Skeletal muscle satellite cell (primary cell): Measurements from ENCODE around the gene FHIT.

Experiments used
- H3K27me3 ChIP-seq: 2 replicates; pipeline ENCODE4 v1.7.0; 2013; ENCODE audit warnings: low read length; ENCODE audit not compliant: control insufficient read depth, insufficient read depth
- H3K36me3 ChIP-seq: 2 replicates; pipeline ENCODE4 v1.7.0; 2013; ENCODE audit warnings: mild to moderate bottlenecking, control low read depth, low read length; ENCODE audit not compliant: insufficient read depth
- H3K4me1 ChIP-seq: 2 replicates; pipeline ENCODE4 v1.7.0; 2013; ENCODE audit warnings: low read length; ENCODE audit not compliant: control insufficient read depth, insufficient read depth
- H3K4me2 ChIP-seq: 2 replicates; pipeline ENCODE4 v1.7.0; 2013; ENCODE audit warnings: mild to moderate bottlenecking, low read length
- H3K4me3 ChIP-seq: 2 replicates; pipeline ENCODE4 v1.7.0; 2013; ENCODE audit warnings: low read length
- H3K9ac ChIP-seq: 2 replicates; pipeline ENCODE4 v1.7.0; 2013; ENCODE audit warnings: mild to moderate bottlenecking, low read depth, low read length, moderate library complexity
- H3K9me3 ChIP-seq: replicated peaks from 2 replicates; pipeline ENCODE4 v1.7.0; 2013; ENCODE audit warnings: mild to moderate bottlenecking, control low read depth, low read length

FHIT gene

GRCh38 chr3:60421749-60422446, 829.4 kb downstream of the FHIT start:
- Histone ChIP-seq H3K4me2 (no peak overlapping the region), H3K9ac (no peak overlapping the region), H3K4me3 (no peak overlapping the region), H3K9me3 (no peaks in the 10 kb centered on the region), H3K27me3 (no peaks in the 10 kb centered on the region), H3K36me3 (no peaks in the 10 kb centered on the region), H3K4me1 (no peaks in the 10 kb centered on the region)

- Histone ChIP-seq H3K27me3 (no peaks in the 10 kb centered on the region), H3K9me3 (no peaks in the 10 kb centered on the region), H3K4me2 (no peak overlapping the region), H3K4me1 (no peaks in the 10 kb centered on the region), H3K36me3 (no peaks in the 10 kb centered on the region), H3K9ac (no peak overlapping the region), H3K4me3 (no peak overlapping the region)
These were observed 833.7 kb downstream of the FHIT start for GRCh38 chr3:60417576-60417975.

GRCh38 chr3:60414011-60414410, 837.2 kb downstream of the FHIT start:
- H3K9ac ChIP-seq, result no peak overlapping the region
- no peaks in the 10 kb centered on the region for H3K4me1 ChIP-seq
- H3K4me3 ChIP-seq, result no peak overlapping the region
- no peaks in the 10 kb centered on the region for H3K27me3 ChIP-seq
- H3K9me3 ChIP-seq, result no peaks in the 10 kb centered on the region
- H3K4me2 ChIP-seq, result no peak overlapping the region
- no peaks in the 10 kb centered on the region for H3K36me3 ChIP-seq

GRCh38 chr3:60413551-60413950, 837.7 kb downstream of the FHIT start:
- no peaks in the 10 kb centered on the region for H3K36me3 ChIP-seq
- H3K9me3 ChIP-seq, result no peaks in the 10 kb centered on the region
- H3K4me3 ChIP-seq, result no peak overlapping the region

GRCh38 chr3:60403866-60404265, 847.4 kb downstream of the FHIT start:
- Histone ChIP-seq H3K27me3 (no peaks in the 10 kb centered on the region), H3K4me3 (no peak overlapping the region), H3K9me3 (no peaks in the 10 kb centered on the region), H3K36me3 (no peaks in the 10 kb centered on the region), H3K9ac (no peak overlapping the region), H3K4me2 (no peak overlapping the region), H3K4me1 (no peaks in the 10 kb centered on the region)

More at GRCh38 chr3:60413551-60413950, 837.7 kb downstream of the FHIT start:
- no peak overlapping the region for H3K9ac ChIP-seq
- H3K4me2 ChIP-seq, result no peak overlapping the region
- H3K27me3 ChIP-seq, result no peaks in the 10 kb centered on the region
- no peaks in the 10 kb centered on the region for H3K4me1 ChIP-seq

GRCh38 chr3:60402931-60403330, 848.3 kb downstream of the FHIT start:
- Histone ChIP-seq H3K4me2 (no peak overlapping the region), H3K9me3 (no peaks in the 10 kb centered on the region), H3K4me3 (no peak overlapping the region), H3K9ac (no peak overlapping the region), H3K27me3 (no peaks in the 10 kb centered on the region), H3K4me1 (no peaks in the 10 kb centered on the region), H3K36me3 (no peaks in the 10 kb centered on the region)

GRCh38 chr3:60399861-60400845, 851.1 kb downstream of the FHIT start:
- no peaks in the 10 kb centered on the region for H3K36me3 ChIP-seq
- no peak overlapping the region for H3K4me3 ChIP-seq

DNA sequence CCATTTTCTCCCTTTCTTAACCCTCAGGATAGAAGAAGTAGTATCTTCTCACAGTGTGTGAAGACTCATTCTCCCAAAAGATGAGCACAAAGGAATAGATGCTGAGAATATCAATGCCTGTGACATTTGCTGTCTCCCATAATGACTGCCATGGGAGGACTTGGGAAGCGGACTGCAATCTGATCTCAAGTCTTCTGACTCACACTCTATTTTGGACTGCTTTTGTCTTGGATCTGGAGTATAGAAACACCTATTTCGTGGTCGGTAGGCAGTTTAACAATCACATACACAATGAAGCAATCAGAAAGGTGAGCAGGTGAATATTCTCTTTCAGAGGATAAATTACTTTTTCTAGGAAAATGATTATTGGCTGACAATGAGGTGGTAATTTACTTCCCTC, 852.0 kb downstream of the FHIT start:
- H3K4me1 ChIP-seq, result no peaks in the 10 kb centered on the region
- no peak overlapping the region for H3K4me3 ChIP-seq
- H3K4me2 ChIP-seq, result no peak overlapping the region
- H3K36me3 ChIP-seq, result no peaks in the 10 kb centered on the region
- no peaks in the 10 kb centered on the region for H3K9me3 ChIP-seq
- no peaks in the 10 kb centered on the region for H3K27me3 ChIP-seq
- no peak overlapping the region for H3K9ac ChIP-seq

More at GRCh38 chr3:60399861-60400845, 851.1 kb downstream of the FHIT start:
- Histone ChIP-seq H3K9ac (no peak overlapping the region), H3K4me1 (no peaks in the 10 kb centered on the region), H3K9me3 (no peaks in the 10 kb centered on the region), H3K4me2 (no peak overlapping the region), H3K27me3 (no peaks in the 10 kb centered on the region)

DNA sequence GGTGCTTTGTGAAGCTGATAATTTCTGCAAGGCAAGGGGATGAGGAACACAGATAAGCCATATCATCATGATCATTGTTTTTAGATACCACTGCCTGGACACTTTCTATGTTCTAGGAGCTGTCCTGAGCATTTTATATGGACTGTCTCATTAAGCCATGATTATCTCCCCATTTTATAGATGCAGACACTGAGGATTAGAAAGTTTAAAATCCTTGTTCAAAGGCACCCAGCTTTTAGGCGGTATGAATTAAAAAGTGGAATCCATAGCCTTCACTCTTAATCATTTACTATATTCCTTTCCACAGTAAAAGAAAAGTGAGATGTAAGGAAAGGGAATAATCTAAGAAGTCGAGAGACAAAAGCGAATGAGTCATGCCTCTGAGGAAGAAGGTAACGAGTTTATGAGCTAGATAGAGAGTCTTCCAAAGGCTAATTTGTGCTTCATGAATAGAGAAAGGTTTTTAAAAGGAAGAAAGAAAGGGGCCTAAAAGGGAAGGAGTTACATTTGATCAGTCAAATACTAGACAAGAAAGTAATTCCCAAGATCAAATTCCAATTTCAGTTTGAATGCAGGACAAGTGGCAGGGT, 856.0 kb downstream of the FHIT start:
- H3K4me3 ChIP-seq, result no peak overlapping the region
- H3K9me3 ChIP-seq, result no peaks in the 10 kb centered on the region
- H3K36me3 ChIP-seq, result no peaks in the 10 kb centered on the region
- H3K27me3 ChIP-seq, result no peaks in the 10 kb centered on the region
- H3K4me1 ChIP-seq, result no peaks in the 10 kb centered on the region
- no peak overlapping the region for H3K9ac ChIP-seq
- H3K4me2 ChIP-seq, result no peak overlapping the region

DNA sequence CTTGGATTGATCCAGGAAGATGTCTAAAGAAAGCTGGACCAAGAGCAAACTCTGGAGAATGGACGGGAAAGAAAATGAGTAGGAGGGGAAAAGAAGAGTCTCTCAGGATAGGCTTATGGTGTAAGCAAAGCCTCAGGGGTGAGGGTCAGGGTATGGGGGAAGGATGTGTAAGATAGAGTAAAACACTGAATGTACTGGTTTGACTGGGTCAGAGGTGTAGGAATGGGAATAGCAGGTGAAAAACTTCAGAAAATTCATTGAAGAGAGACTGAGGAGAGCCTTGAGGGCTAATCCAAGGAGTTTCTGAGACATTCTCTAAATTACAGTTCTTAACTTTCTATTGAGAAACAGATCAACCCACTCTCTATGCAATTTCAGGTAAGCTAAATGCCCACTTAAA, 857.3 kb downstream of the FHIT start:
- no peak overlapping the region for H3K9ac ChIP-seq
- H3K4me3 ChIP-seq, result no peak overlapping the region
- H3K4me1 ChIP-seq, result no peaks in the 10 kb centered on the region
- H3K27me3 ChIP-seq, result no peaks in the 10 kb centered on the region
- no peaks in the 10 kb centered on the region for H3K36me3 ChIP-seq
- H3K4me2 ChIP-seq, result no peak overlapping the region
- no peaks in the 10 kb centered on the region for H3K9me3 ChIP-seq

- no peak overlapping the region for H3K4me2 ChIP-seq
- H3K9ac ChIP-seq, result no peak overlapping the region
- H3K27me3 ChIP-seq, result no peaks in the 10 kb centered on the region
- no peaks in the 10 kb centered on the region for H3K9me3 ChIP-seq
- H3K4me1 ChIP-seq, result no peaks in the 10 kb centered on the region
- H3K36me3 ChIP-seq, result no peaks in the 10 kb centered on the region
- no peak overlapping the region for H3K4me3 ChIP-seq
These were observed 858.8 kb downstream of the FHIT start for GRCh38 chr3:60392501-60392900.
